GM18873 (cell line): Measurements from ENCODE around the gene HEG1.

Source experiments
- ATAC-seq: cut with Tn5 transposase; IDR thresholded peaks from one replicate; pipeline ENCODE4 v1.9.1; 2021; ENCODE audit warnings: mild to moderate bottlenecking, moderate library complexity, moderate number of reproducible peaks; ENCODE audit not compliant: unreplicated experiment, low FRiP score

The HEG1 gene

GRCh38 chr3:124995460-124995994 is 60.3 kb downstream of the HEG1 start:
- no peak for ATAC-seq

- ATAC-seq: no peak
Measured at GRCh38 chr3:124993466-124993865, 62.3 kb downstream of the HEG1 start.

GRCh38 chr3:124992041-124992440 is 63.8 kb downstream of the HEG1 start:
- no peak for ATAC-seq

- no peak for ATAC-seq
Measured at GRCh38 chr3:124986192-124987143, 69.3 kb downstream of the HEG1 start.

- ATAC-seq: no peak
Measured at GRCh38 chr3:124985349-124985748, 70.4 kb downstream of the HEG1 start.

- no peak for ATAC-seq
Measured at GRCh38 chr3:124984754-124985153, 71.0 kb downstream of the HEG1 start.

- ATAC-seq: no peak
Measured at GRCh38 chr3:124982855-124983254, 72.9 kb downstream of the HEG1 start.

- no peak for ATAC-seq
Measured at GRCh38 chr3:124981472-124981871, 74.3 kb downstream of the HEG1 start.

- no peak for ATAC-seq
Measured at GRCh38 chr3:124978627-124979026, 77.2 kb downstream of the HEG1 start.

GRCh38 chr3:124976383-124976782 is 79.4 kb downstream of the HEG1 start:
- no peak for ATAC-seq

GRCh38 chr3:124974691-124975090 is 81.1 kb downstream of the HEG1 start:
- ATAC-seq: no peak

- ATAC-seq: no peak
Measured at GRCh38 chr3:124973290-124973689, 82.5 kb downstream of the HEG1 start.

GRCh38 chr3:124972457-124972856 is 83.3 kb downstream of the HEG1 start:
- ATAC-seq: no peak

GRCh38 chr3:124969963-124970722 is 85.7 kb downstream of the HEG1 start:
- no peak for ATAC-seq

- ATAC-seq: no peak
Measured at GRCh38 chr3:124969190-124969589, 86.6 kb downstream of the HEG1 start.

GRCh38 chr3:124967964-124968363 is 87.8 kb downstream of the HEG1 start:
- ATAC-seq: no peak

GRCh38 chr3:124966521-124967445 is 89.0 kb downstream of the HEG1 start:
- no peak for ATAC-seq

- ATAC-seq: no peak
Measured at GRCh38 chr3:124965413-124965812, 90.4 kb downstream of the HEG1 start.

- ATAC-seq: no peak
Measured at GRCh38 chr3:124964387-124964786, 91.4 kb downstream of the HEG1 start.

GRCh38 chr3:124963755-124964154 is 92.0 kb downstream of the HEG1 start:
- ATAC-seq: no peak
